Spleen (tissue), 7 donors: ENCODE results near the gene PDCD1LG2.
"Not testable (repeated sequence)": the region's sequence is repeated elsewhere in the genome, so short reads cannot be mapped to it uniquely, and the experiment has no call there.

Experiments used
- POLR2A ChIP-seq, 3 donors: fragments of 450-650 bp; IDR thresholded peaks; one replicate each; pipeline ENCODE4 v1.5.1; 2017; ENCODE audit warnings: antibody characterized with exemption in 3 of 3, mild to moderate bottlenecking in 1 of 3
- TF ChIP-seq, protein P1 (sequence below), 11 experiments: fragments of 200-600 bp in 7 of 11; fragments of 450-650 bp in 4 of 11; sonication (generic) in 4 of 11; IDR thresholded peaks in 8 of 11; conservative IDR thresholded peaks in 3 of 11; 1 replicate in 7 of 11; 2 replicates in 4 of 11; pipeline versions ENCODE4 v1.4.0 to v1.8.0; 2016 to 2021; ENCODE audit warnings: antibody characterized with exemption in 11 of 11, inconsistent platforms in 4 of 11, mild to moderate bottlenecking in 1 of 11
- donor health status: DM: no; HTN: no; CAD: no; lungs with moderate emphysema.
- donor health status: DM: no; HTN: no; CAD: no.
- donor health status: DM: no; HTN: no; CAD: no.

DNA sequence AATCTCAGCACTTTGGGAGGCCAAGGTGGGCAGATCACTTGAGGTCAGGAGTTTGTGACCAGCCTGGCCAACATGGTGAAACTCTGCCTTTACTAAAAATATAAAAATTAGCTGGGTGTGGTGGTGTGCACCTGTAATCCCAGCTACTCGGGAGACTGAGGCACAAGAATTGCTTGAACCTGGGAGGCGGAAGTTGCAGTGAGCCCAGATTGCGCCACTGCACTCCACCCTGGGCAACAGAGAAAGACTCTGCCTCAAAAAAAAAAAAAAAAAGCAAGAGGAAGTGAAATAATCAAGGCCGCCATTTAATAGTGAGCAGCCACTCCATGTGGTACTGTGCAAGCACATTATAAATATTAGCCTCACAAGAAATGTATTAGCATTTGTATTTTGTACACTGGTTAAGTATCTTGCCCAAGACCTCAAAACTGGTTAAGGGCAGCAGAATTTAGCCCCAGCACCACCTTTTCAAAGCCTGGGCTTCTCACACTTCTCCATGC is 45.5 kb upstream of the PDCD1LG2 start:
- not testable (repeated sequence) for TF ChIP-seq POLR2A (IDR thresholded peaks at IDR 0.05)
- TF ChIP-seq, protein P1, sequence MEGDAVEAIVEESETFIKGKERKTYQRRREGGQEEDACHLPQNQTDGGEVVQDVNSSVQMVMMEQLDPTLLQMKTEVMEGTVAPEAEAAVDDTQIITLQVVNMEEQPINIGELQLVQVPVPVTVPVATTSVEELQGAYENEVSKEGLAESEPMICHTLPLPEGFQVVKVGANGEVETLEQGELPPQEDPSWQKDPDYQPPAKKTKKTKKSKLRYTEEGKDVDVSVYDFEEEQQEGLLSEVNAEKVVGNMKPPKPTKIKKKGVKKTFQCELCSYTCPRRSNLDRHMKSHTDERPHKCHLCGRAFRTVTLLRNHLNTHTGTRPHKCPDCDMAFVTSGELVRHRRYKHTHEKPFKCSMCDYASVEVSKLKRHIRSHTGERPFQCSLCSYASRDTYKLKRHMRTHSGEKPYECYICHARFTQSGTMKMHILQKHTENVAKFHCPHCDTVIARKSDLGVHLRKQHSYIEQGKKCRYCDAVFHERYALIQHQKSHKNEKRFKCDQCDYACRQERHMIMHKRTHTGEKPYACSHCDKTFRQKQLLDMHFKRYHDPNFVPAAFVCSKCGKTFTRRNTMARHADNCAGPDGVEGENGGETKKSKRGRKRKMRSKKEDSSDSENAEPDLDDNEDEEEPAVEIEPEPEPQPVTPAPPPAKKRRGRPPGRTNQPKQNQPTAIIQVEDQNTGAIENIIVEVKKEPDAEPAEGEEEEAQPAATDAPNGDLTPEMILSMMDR (IDR thresholded peaks at IDR 0.05 in 8 of 11, conservative IDR thresholded peaks at IDR 0.05 in 3 of 11) = not testable (repeated sequence)
